Suppressor macrophage (primary cell): ENCODE results near the gene SERHL2.
"Not testable (repeated sequence)": the region's sequence is repeated elsewhere in the genome, so short reads cannot be mapped to it uniquely, and the experiment has no call there.

Experiments
- DNase-seq, 4 experiments: peaks; one replicate each; pipeline ENCODE4 v3.0.0-alpha.2; 2020 to 2022

SERHL2 gene

GRCh38 chr22:42574468-42574867 is 20.7 kb downstream of the SERHL2 start:
- DNase-seq: not testable (repeated sequence)

DNA sequence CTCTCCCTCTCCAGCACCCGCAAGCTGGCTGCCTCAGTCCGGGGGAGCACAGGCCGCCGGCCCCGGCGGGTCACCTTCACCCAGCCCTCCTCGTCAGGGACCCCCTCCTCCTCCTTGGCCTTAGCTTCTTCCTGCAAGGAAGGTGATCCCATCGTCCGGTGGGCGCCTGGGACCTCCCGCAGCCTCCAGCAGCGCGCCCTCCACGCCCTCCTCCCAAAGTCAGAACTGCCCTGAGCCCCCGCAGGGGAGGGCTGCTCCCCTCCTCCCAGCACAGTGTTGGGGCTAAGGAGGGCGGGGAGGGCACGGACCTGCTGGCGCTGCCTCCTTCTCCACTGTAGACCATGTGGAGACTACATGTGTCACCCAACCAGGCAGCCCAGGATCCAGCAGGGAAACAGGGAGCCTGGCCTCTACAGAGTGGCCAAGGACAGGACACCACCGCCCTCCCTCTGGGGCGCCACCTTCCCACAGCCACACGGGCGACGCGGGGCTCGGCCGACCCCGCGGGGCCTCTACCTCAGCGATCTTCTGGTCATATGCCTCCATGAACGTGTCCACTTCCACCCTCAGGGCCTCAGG is 22.3 kb downstream of the SERHL2 start:
- DNase-seq: not testable (repeated sequence)

GRCh38 chr22:42577141-42577540 is 23.4 kb downstream of the SERHL2 start:
- not testable (repeated sequence) for DNase-seq

DNA sequence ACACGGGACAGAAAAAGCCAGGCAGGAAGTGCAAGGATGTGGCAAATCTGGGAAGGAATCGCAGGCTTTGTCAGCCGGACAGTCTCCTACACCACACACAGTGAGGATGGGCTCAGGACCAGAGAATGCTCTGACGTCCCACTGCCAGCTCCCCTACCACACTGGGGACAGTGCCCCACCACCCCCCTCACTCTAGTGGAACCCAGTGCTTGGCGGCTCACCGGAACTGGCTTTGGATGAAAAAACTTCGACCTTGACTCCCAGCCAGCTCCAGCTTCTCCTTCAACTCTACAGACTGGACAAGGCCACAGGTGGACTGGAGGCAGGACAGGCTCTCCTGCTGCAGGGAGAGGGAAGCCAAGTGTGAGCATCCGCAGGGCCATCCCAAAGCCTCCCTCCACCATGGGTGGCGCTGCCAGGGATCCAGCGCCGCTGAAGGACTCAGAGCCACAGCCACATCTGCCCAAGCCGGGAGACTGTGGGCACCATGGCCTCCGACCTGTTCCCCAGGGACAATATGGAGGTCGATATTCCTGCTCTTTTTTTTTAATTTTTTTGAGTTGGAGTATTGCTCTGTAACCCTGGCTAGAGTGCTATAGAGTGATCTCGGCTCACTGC is 24.0 kb downstream of the SERHL2 start:
- no peak for DNase-seq

DNA sequence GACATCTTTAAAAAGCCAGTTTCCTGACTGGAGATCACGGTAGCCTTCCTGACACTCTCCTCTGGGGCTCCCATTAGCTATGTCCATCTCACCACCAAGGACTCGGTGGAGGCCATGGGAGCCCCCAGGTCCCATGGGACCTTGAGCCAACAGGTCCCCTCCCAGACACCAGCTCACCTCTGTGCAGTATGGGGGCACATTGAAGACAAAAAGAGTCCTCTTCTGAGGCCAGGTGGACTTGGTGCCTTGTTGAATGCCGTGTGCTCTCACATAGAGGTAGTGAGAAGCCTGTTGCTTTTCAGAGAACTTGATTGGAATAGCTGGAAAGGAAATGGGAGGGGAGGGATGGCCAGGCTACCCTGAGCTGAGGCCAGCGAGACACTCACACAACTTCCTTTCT is 26.3 kb downstream of the SERHL2 start:
- DNase-seq: not testable (repeated sequence)

GRCh38 chr22:42581194-42581761 is 27.5 kb downstream of the SERHL2 start:
- DNase-seq: not testable (repeated sequence)

GRCh38 chr22:42581762-42582716 is 28.3 kb downstream of the SERHL2 start:
- DNase-seq: peak; percentile 76 to 90 (median 81)

- no peak for DNase-seq
These were observed 29.2 kb downstream of the SERHL2 start for GRCh38 chr22:42582987-42583386.

DNA sequence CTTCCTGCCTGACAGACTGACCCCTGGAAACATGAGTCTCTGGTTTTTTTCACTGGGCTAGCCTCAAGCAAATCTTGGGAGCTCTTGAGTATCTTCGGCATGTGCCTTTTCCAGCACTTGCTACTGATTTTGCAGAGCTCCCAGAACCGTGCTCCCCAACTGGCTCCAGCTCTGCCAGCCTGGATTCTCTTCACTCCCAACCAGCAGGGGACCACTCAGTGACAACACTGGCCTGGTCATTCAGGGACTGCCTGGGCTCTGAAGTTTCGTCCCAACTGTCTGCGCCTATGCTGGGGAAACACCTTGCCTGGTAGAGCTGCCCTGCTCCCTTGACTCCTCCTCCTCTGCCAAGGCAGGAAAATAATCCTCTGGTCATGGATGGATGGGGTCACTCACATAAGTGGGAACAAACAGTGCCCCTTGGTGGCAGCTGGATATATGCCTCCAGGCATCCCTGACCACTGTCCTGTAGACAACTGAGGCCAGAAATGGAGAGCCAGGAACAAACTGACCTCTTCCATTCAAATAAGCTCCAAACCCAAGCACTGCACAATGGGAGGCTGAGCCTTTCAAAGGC is 30.7 kb downstream of the SERHL2 start:
- no peak for DNase-seq

GRCh38 chr22:42585096-42585495 is 31.3 kb downstream of the SERHL2 start:
- DNase-seq: no peak

DNA sequence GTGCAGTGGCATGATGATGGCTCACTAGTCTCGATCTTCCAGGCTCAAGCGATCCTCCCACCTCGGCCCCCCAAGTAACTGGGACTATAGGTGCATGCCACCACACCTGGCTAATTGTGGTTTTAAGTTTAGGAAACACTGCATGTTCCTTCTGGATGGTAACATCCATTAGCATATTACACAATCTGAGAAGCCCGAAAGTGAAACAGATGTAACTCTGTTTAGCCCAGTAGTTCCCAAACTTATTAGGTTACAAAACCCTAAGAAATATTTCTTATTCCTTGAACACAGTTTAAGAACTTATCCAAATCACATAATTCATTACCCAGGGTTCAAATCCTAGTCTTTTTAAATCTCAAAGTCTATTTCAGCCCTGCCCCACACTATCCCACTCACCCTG is 32.6 kb downstream of the SERHL2 start:
- DNase-seq: peak in 1 of 4 experiments; percentile 30

DNA sequence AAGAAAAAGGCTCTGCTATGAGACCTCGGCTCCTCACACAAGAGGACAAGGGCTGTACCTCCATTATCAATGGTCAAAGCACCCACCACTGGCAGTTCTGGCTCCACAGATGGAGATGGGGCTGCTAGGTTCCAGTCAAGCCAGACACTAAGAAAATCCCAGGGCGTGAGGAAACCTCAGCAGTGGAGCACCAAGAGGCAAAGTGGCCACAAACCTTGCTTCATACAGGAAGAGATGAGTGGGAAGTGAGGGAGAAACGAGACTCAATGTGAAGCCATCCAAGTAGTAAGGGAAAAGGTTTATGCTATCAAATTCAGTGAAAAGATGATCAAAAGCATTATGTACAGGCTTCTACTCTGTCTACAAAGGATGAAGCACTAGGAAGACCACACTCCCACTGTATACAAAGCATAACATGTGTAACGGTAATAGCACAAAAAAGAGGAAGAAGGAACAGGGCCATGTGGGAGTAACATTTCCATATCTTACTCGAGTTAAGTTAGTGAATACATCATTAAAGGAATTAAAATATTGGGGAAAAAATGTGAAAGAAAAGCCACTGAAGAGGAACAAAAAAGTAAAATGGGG is 33.9 kb downstream of the SERHL2 start:
- DNase-seq: peak; percentile 58 to 78 (median 74)

DNA sequence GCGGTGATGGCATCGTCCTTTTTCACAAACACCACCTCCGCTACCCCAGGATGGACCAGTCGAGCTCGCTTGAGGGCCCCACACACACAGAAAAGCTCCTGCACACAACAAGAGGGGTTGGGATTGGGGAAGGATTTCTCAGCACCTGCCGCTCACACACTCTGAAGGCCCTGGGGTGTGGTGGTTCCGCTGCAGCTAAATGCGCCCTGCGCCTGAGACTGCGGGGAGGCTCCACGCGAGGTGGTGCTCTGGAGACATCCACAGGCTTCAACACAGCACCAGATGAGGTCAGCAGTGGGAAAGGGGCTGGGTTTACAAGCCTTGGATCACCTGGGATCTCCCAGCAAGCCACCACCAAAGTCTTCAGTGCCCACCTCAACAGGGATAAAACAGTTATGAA is 38.2 kb downstream of the SERHL2 start:
- DNase-seq: no peak

GRCh38 chr22:42595434-42595833 is 41.7 kb downstream of the SERHL2 start:
- DNase-seq: no peak

DNA sequence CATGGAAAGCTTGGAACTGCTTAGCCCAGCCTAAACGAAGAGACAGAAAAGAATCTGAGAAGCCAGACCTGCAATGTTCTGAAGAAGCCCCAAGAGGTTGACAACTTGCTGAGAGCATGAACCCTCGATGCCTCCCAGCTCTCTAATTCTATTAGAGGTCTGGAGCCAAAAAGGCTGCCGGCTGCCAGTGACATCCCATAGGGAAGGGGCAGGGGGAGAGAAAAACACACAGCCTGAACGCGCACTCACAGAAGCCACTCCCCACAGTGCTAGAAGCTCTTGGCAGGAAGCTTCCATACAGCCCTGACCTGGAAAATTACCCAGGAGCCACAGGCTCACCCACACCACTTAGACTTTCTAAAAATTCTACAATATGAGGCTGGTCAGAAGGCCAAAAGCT is 42.6 kb downstream of the SERHL2 start:
- no peak for DNase-seq

DNA sequence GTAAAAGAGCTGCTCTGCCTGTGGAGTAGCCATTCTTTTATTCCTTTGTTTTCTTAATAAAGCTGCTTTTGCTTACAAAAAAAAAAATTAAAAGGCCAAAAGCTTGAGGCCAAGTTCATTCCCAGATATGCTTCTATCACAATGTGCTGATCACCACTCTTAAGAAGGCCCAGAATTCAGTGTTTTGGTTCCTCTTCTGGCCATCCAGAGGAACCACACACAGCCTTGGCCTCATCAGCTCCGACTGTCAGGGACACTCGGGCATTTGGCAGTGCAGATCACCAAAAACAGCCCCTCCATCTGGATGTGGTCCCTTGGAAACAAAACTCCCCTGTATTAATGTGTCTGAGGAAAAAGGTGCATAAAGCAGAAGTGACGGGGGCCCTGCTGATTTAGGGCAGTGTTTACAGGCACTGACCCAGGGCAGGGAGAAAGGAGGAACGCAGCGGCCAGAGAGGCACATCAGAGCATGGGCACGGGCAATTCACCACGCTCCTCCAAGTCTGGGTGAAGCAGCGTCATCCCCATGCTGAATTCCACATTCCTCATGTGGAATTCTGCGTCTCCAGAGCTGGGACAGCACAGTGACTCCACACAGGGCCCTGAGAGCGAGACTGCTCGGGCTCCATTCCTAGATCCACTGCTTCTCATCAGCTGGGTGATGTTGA is 43.2 kb downstream of the SERHL2 start:
- DNase-seq: peak in 1 of 4 experiments; percentile 17

GRCh38 chr22:42601879-42602465 is 48.2 kb downstream of the SERHL2 start:
- DNase-seq: no peak

DNA sequence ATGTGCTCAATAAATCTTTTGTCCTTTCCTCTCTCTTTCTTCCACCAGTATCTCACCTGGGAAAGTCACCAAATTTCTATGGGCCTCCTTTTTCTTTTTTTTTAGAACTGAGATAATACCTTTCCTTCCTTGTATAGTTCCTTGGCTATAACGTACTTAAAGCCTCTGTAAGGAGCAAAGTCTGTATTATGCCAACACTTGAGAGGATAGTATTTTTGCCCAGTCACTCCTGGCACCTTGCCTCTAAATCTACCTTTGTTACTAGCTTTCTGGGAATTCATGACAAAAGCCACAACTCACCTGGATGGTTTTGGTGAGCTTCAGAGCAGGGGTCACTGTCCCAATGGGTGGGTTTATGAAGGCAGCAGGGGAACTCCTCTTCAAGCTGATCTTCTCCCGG is 48.7 kb downstream of the SERHL2 start:
- no peak for DNase-seq

DNA sequence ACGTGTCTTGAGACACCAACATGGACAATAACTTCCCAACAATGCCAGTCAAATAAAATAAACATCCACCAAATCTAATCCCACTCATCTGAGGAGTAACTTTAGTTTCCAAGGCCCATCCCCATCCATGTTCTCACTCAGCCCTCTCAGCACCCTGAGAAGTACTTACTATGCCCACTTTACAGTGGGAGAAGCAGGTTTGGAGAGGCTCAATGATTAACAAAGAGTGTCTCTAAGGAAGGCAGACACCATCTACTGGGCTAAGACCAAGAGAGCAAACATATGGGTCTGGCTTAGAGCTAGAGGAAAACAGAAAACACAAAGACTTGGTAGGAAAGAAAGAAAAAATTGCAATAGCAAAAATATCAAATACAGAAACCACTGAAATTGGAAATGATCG is 49.7 kb downstream of the SERHL2 start:
- no peak for DNase-seq

DNA sequence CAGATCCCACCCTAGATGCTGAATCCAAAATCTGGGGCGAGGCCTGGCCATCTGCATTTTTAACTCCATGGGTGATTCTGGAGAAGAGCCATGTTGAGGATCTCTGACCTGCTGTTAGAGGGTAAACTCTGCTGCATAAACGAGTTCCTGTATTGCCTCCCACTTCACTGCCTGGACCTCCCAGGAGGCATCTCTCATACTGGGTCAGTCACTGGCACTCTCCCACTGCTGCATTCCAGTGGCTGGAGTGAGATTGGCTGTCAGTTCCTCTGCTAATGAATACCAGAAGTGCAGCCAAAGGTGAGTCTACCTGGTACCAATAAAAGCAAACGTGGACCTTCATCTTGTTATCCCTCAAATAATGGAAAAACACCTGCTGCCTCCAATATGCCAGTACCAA is 50.6 kb downstream of the SERHL2 start:
- DNase-seq: no peak

- DNase-seq: not testable (repeated sequence)
These were observed 53.9 kb downstream of the SERHL2 start for GRCh38 chr22:42607641-42608040.
